PC-3 (cell line): ENCODE data around the gene ACOT8. TPM values are rescaled to one million over a fixed set of nuclear protein-coding genes. Genes with fewer than 3 reads are reported as not detected.
A peak's percentile ranks its signal among the peaks of the same experiment; 100 is the strongest.
"Not testable (repeated sequence)": the region's sequence is repeated elsewhere in the genome, so short reads cannot be mapped to it uniquely, and the experiment has no call there.

Experiments used
- ATAC-seq: fragments of 200-7000 bp; cut with Tn5 transposase; 2 replicates; pipeline ENCODE4 v1.9.1; 2020; ENCODE audit warnings: mild to moderate bottlenecking, moderate library complexity
- BruUV-seq: library from RNA; stranded (reverse); fragments of 400-500 nt; replicated peaks from 2 replicates; lab custom pipeline; 2021; lab: Mats Ljungman, UMichigan
- CTCF ChIA-PET: fragments of 300-600 bp; sonication (Branson Sonifier 250); formaldehyde crosslinking; loops from one replicate; lab custom pipeline; 2022; ENCODE audit warnings: antibody characterized with exemption; lab: Charles Lee
- POLR2A ChIA-PET: fragments of 300-600 bp; sonication (Branson Sonifier 250); formaldehyde crosslinking; loops from one replicate; lab custom pipeline; 2022; ENCODE audit warnings: antibody characterized with exemption; ENCODE audit not compliant: unreplicated experiment; lab: Charles Lee
- DNase-seq: peaks from one replicate; pipeline ENCODE4 v3.0.0-alpha.2; 2015
- H2AFZ ChIP-seq: fragments of 300-600 bp; sonication (generic); 2 replicates; pipeline ENCODE4 v1.6.0; 2016; ENCODE audit warnings: antibody characterized with exemption, low read length
- H3F3A ChIP-seq: fragments of 300-600 bp; sonication (generic); one replicate; pipeline ENCODE4 v1.6.0; 2017; ENCODE audit warnings: antibody characterized with exemption, low read length, control low read depth, mild to moderate bottlenecking; ENCODE audit not compliant: unreplicated experiment
- H3K27ac ChIP-seq: fragments of 300-600 bp; sonication (generic); 2 replicates; pipeline ENCODE4 v1.5.1; 2016; ENCODE audit warnings: mild to moderate bottlenecking, low read length
- H3K27me3 ChIP-seq: fragments of 300-600 bp; sonication (generic); 2 replicates; pipeline ENCODE4 v1.6.1; 2016; ENCODE audit warnings: low read length, mixed read lengths
- H3K36me3 ChIP-seq: fragments of 300-600 bp; sonication (generic); 2 replicates; pipeline ENCODE4 v1.6.1; 2016; ENCODE audit warnings: low read depth, mixed run types, low read length, mixed read lengths
- H3K4me1 ChIP-seq: fragments of 300-600 bp; sonication (generic); 2 replicates; pipeline ENCODE4 v1.5.1; 2016; ENCODE audit warnings: low read length; ENCODE audit not compliant: insufficient read depth
- H3K4me2 ChIP-seq: fragments of 300-600 bp; sonication (generic); 2 replicates; pipeline ENCODE4 v1.6.0; 2016; ENCODE audit warnings: low read length
- H3K4me3 ChIP-seq: fragments of 300-600 bp; sonication (generic); 2 replicates; pipeline ENCODE4 v1.5.1; 2016; ENCODE audit warnings: mild to moderate bottlenecking, low read length, mixed read lengths
- H3K79me2 ChIP-seq: fragments of 300-600 bp; sonication (generic); 2 replicates; pipeline ENCODE4 v1.6.1; 2017; ENCODE audit warnings: low read length, mixed read lengths
- H3K9ac ChIP-seq: fragments of 300-600 bp; sonication (generic); 2 replicates; pipeline ENCODE4 v1.6.0; 2016; ENCODE audit warnings: mild to moderate bottlenecking, low read length
- H3K9me2 ChIP-seq: fragments of 300-600 bp; sonication (generic); replicated peaks from 2 replicates; pipeline ENCODE4 v1.6.1; 2016; ENCODE audit warnings: mixed run types, low read length, mixed read lengths
- H3K9me3 ChIP-seq: fragments of 300-600 bp; sonication (generic); 2 replicates; pipeline ENCODE4 v1.6.1; 2016; ENCODE audit warnings: low read length, mixed read lengths
- H4K20me1 ChIP-seq: fragments of 300-600 bp; sonication (generic); 2 replicates; pipeline ENCODE4 v1.6.1; 2016; ENCODE audit warnings: low read length, mixed read lengths
- CTCF ChIP-seq: fragments of 300-600 bp; sonication (generic); conservative IDR thresholded peaks from 2 replicates; pipeline ENCODE4 v1.5.1; 2017; ENCODE audit warnings: antibody characterized with exemption, low read depth, mild to moderate bottlenecking, low read length
- EZH2 ChIP-seq: fragments of 300-600 bp; sonication (generic); IDR thresholded peaks from one replicate; pipeline ENCODE4 v1.6.1; 2017; ENCODE audit warnings: antibody characterized with exemption, mild to moderate bottlenecking, low read length; ENCODE audit not compliant: unreplicated experiment
- EZH2phosphoT487 ChIP-seq: fragments of 300-600 bp; sonication (generic); IDR thresholded peaks from 2 replicates; pipeline ENCODE4 v1.6.1; 2018; ENCODE audit warnings: mild to moderate bottlenecking, antibody characterized with exemption, low read length, borderline replicate concordance
- intact Hi-C: fragments of 100-400 bp; cut with micrococcal nuclease; formaldehyde crosslinking; loops from 2 replicates; pipeline ENCODE4 v1.9.0; 2023
- total RNA-seq: library from RNA; depleted of rRNA; stranded (reverse); fragments of >200 nt; gene quantifications from 2 replicates; pipeline ENCODE4 v1.2.3, GENCODE V29; 2014

ACOT8 gene
- total RNA-seq, 1 experiment from 2014 or later: 58.8 TPM

- H4K20me1 ChIP-seq: no peaks in the 10 kb centered on the region
- intact Hi-C loops: loop anchor here (10.0 kb wide), 1 partner anchor 142 kb away; the partner anchor contains the start of gene ZNF335
- H3K79me2 ChIP-seq: peaks cover 29% of the 10 kb centered on the region
- peak; percentile 82 for DNase-seq
- peak within 1 kb of the TSS; percentile 91 for H3K4me2 ChIP-seq
- ATAC-seq: peak; percentile 77
- BruUV-seq: TSS peak; percentile 62
- peaks cover 35% of the 10 kb centered on the region for H3K4me1 ChIP-seq
- no peaks in the 10 kb centered on the region for H3K9me3 ChIP-seq
- H3K4me3 ChIP-seq: peak within 1 kb of the TSS; percentile 78
- TF ChIP-seq CTCF (no peak), EZH2 (no peak), EZH2phosphoT487 (no peak)
- peak within 1 kb of the TSS; percentile 82 for H3K9ac ChIP-seq
- H3K36me3 ChIP-seq: no peaks in the 10 kb centered on the region
- POLR2A ChIA-PET: interaction anchor here (0.6 to 1.1 kb wide), 3 partner anchors 58 to 111 kb away, joined by 3 to 8 read pairs (median 3); partner anchors contain the start of genes CTSA and PCIF1
- no peaks in the 10 kb centered on the region for H3F3A ChIP-seq
- H3K27ac ChIP-seq: peak within 1 kb of the TSS; percentile 66
- H3K27me3 ChIP-seq: no peaks in the 10 kb centered on the region
- H2AFZ ChIP-seq: peak within 1 kb of the TSS; percentile 71
- CTCF ChIA-PET: interaction anchor here (0.6 to 0.9 kb wide), 2 partner anchors 34 to 155 kb away, joined by 3 to 4 read pairs; no protein-coding TSS in a partner anchor
- H3K9me2 ChIP-seq: no peaks in the 10 kb centered on the region
These were observed 23.9 kb downstream of the ACOT8 start, which contains the start of gene SNX21 for GRCh38 chr20:45833030-45833882. Gene SNX21, plus strand, starts transcription at chr20:45833799. Its CDS starts 121 bp downstream, at chr20:45833920.

- no peaks in the 10 kb centered on the region for H3K9me2 ChIP-seq
- no peaks in the 10 kb centered on the region for H3K27me3 ChIP-seq
- BruUV-seq: no TSS peak
- H3K4me3 ChIP-seq: no peak overlapping the region
- intact Hi-C loops: loop anchor here (10.0 kb wide), 1 partner anchor 142 kb away; the partner anchor contains the start of gene ZNF335
- CTCF ChIA-PET: no interaction called here
- TF ChIP-seq CTCF: no peak
- no peak for TF ChIP-seq EZH2
- TF ChIP-seq EZH2phosphoT487: no peak
- no peaks in the 10 kb centered on the region for H4K20me1 ChIP-seq
- peaks cover 29% of the 10 kb centered on the region for H3K79me2 ChIP-seq
- no peak for ATAC-seq
- POLR2A ChIA-PET: no interaction called here
- H3K36me3 ChIP-seq: no peaks in the 10 kb centered on the region
- H3K27ac ChIP-seq: no peak overlapping the region
- no peak overlapping the region; the same call in 1 of the 2 replicates for H3K4me2 ChIP-seq
- DNase-seq: no peak
- H3K9ac ChIP-seq: no peak overlapping the region
- H3K4me1 ChIP-seq: peaks cover 35% of the 10 kb centered on the region
- H2AFZ ChIP-seq: no peak overlapping the region
- no peaks in the 10 kb centered on the region for H3K9me3 ChIP-seq
- no peaks in the 10 kb centered on the region for H3F3A ChIP-seq
These were observed 24.6 kb downstream of the ACOT8 start for GRCh38 chr20:45832619-45833018.

GRCh38 chr20:45829673-45830106, 27.5 kb downstream of the ACOT8 start:
- intact Hi-C loops: loop anchor here (10.0 kb wide), 1 partner anchor 145 kb away; the partner anchor contains the start of gene ZNF335
- CTCF ChIA-PET, BruUV-seq: not testable (repeated sequence)

More at GRCh38 chr20:45829673-45830106, 27.5 kb downstream of the ACOT8 start:
- H3K9me3 ChIP-seq, H3K27me3 ChIP-seq, H3K79me2 ChIP-seq, H2AFZ ChIP-seq, H3K9ac ChIP-seq, DNase-seq, POLR2A ChIA-PET, H3K27ac ChIP-seq, H4K20me1 ChIP-seq, H3K9me2 ChIP-seq, H3F3A ChIP-seq, ATAC-seq, H3K4me3 ChIP-seq, H3K4me2 ChIP-seq, H3K36me3 ChIP-seq: not testable (repeated sequence)
- peaks cover 12% of the 10 kb centered on the region for H3K4me1 ChIP-seq
